Activated gamma-delta T cell (primary cell): ENCODE data around the gene OR2F1.
"Not testable (repeated sequence)": the region's sequence is repeated elsewhere in the genome, so short reads cannot be mapped to it uniquely, and the experiment has no call there.

Source experiments
- DNase-seq: peaks from one replicate; lab custom pipeline; 2025; lab: John Stamatoyannopoulos, UW

The OR2F1 gene

GRCh38 chr7:144009361-144009760 lies 54.7 kb downstream of the OR2F1 start:
- DNase-seq: no peak

- DNase-seq: not testable (repeated sequence)
Measured at GRCh38 chr7:144010061-144010460, 55.4 kb downstream of the OR2F1 start.

GRCh38 chr7:144010821-144011220 lies 56.2 kb downstream of the OR2F1 start:
- DNase-seq: not testable (repeated sequence)

- no peak for DNase-seq
Measured at GRCh38 chr7:144011458-144012230, 57.0 kb downstream of the OR2F1 start.
